Measurements from ENCODE around the gene SRXN1.

The SRXN1 gene

DNA sequence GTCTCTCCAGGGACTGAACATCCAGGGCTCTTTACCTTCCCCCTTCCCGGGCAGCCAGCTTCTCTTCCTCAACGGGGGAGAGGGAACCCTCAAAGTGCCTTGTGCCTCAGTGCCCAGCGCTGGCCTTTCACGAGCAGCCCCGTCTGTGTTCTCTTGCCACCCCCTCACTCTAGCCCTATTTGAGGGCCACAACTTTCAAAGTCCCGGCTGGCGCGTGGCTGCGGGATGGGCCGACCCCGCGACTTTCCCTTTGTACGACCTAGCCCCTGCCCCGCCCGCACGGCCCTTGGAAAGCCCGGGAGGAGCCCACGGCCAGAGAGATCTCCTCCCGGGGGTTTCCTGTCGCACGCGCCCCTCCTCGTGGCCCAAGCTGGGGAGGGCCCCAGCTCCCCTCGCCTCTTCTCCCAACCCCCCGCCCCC, 22.0 kb upstream of the SRXN1 start:
- no peak for DNase-seq

- DNase-seq, result no peak
Measured at GRCh38 chr20:673603-674001, 20.6 kb upstream of the SRXN1 start.

DNA sequence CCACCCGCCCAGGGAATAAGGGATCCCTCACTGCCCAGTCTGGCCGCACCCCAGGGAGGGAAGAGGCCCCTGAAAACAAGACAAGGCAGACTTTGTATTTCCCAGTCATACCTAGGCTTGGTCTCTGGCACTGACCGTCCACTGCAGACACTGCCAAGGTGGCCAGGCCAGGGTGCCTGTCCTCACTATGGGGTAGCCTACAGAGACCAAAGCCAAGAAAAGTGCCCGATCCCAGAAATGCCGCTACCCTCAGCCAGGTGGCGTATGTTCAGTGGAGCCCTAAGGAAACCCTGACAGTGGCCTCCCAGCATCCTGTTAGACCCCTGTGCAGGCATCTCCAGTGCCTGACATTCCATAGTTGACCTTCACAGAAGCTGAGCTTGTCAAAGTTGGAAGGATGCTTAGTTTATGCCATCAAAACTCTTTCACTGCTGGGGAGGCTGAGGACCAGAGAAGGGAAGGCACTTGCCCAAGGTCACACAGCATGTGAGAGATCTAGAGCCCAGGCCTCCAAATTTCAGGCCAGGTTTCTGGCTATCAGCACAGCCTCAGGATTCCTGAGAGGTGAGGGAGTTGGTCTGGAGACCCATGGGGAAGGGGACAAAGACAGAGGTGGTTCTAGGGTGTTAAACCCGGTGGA, 20.1 kb upstream of the SRXN1 start:
- DNase-seq, result no peak

GRCh38 chr20:671252-672030, 18.4 kb upstream of the SRXN1 start:
- no peak for DNase-seq

- no peak for DNase-seq
Measured at GRCh38 chr20:669573-669972, 16.6 kb upstream of the SRXN1 start.

DNA sequence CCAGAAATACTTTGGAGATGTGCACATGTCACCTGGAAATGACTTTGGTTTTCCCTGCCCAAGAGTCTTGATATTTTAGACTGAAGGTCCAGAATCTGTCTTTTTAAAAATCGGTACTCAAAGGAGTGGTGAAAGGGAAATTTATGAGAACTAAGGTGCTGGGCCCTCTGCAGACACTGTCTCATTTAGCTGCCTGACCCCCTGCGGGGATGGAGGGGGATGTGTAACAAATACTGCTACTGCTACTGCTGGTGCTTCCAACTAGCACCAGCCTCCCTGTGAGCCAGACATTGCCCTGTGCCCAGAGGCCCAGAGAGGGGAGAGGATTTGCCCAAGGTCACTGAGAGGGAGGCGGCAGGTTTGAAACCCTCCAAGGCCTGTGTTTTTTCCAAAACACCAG, 15.6 kb upstream of the SRXN1 start:
- no peak for DNase-seq

DNA sequence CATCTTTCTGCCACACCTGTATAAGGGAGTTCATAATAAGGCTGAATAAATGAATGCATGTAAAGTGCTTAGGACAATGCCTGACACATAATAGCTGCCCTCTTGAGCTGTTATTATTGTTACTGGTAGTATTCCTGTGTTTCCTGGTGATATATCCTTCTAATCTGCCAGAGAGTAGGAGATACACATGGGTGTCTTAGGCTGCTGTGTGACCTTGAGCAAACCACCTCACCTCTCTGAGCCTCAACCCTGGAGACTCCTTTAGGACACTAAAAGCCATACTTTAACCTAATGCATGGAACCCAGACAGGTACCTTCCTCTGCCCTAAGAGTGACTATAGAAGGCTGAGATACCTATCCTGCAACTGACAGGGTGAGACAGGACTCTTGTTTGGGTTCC, 15.1 kb upstream of the SRXN1 start:
- no peak for DNase-seq

DNA sequence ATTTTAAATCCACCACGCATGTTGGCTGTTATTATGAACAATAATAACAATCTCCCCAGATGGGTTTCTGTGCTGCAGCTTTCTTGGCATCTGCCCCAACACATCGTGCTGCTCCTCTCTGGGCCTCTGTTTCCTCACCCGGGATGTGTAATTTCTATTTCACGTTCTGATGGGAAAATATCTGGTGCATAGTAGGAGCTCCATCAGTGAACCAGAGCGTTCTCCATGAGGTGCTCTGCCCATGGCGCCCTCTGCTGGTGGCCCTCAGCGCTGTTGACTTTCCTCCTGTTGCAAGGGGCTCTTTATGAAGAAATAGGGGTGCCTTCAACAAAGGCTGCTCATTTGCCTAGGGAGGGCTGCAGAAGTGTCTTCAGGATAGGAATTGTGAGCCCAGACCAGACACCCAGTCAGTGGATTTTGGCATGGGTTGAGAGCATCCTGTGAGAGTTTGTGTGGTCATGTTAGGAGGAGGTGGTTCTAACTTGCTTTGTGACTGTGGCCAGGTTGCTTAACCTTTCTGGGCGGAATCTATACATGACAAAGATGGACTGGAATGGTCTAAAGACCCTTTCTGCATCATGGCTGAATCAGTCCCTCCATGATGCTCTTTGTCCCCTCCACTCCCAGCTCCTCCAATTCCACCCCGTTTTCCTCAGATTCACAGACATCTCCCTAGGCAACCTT, 14.5 kb upstream of the SRXN1 start:
- DNase-seq, result peak; percentile 42

DNA sequence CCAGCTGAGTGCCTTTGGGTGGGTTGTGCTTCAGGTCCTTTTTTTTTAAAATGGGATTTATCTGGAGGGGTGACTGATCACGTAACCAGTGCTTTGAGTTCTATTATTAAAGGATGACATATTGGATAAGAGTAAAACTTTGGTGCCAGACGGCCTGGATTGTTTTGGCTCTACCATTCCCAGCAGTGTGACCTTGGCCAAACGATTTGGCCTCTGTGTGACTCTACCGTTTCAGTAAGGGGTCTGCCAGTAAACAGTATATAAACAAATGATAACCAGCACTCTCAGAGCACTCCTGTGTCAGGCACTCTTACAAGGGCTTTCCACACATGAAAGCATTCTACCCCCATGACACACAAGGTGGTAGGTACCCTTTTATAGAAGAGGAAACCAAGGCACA, 13.9 kb upstream of the SRXN1 start:
- DNase-seq, result no peak

DNA sequence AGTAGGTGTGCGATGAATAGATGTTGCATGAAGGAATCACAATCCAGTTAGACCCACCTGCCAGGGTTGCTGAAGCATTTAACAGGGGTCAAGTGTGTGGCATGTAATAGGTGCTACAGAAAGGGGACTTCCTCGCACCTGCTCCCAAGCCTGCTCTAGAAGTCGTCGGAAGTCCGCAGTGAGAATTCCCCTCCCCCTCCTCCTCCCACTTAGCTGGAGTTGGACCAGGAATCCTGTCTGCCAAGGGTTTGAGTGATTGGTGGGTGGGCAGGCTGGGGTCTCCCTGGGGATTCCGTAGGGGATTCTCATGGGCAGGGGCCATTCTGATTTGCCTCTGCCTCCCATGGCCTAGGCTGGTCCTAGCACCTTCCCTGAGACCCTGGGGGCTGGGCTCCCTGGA, 12.3 kb upstream of the SRXN1 start:
- DNase-seq, result no peak

DNA sequence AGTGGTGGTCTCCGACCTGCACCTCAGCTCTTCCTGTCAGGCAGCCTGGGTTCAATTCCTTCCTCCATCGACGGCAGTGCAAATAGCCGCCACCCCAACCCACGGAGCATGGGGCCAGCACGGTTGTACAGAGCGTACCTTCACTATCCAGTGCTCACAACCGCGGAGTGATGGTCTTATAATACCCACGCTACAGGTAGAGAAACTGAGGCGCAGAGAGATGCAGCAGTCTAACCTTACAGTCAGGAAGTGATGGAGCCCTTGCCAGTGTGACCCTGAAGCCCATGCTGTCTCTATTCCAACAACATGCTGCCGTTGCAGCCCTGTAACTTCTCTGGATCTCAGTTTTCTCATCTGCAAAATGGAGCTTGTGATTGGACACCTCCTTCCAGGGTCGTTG, 11.6 kb upstream of the SRXN1 start:
- no peak for DNase-seq

DNA sequence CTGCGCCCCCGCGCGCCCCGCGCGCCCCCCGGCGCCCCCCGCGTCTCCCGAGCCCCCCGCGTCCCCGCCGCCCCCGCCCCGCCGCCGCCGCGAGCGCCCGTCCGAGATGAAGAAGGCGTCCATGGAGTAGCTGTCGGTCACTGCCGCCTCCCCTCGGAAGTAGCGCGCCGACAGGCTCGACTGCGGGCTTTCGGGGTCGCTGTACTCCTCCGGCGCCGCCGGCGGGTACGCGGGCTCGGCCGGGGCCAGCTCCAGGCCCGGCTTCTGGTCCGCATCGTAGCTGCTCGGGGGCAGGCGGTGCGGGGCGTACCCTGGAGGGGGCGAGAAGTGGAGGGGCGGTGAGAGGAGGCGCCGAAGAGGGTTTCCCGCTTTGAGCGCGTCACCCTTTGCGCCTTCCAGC, 11.2 kb upstream of the SRXN1 start:
- DNase-seq, result no peak

DNA sequence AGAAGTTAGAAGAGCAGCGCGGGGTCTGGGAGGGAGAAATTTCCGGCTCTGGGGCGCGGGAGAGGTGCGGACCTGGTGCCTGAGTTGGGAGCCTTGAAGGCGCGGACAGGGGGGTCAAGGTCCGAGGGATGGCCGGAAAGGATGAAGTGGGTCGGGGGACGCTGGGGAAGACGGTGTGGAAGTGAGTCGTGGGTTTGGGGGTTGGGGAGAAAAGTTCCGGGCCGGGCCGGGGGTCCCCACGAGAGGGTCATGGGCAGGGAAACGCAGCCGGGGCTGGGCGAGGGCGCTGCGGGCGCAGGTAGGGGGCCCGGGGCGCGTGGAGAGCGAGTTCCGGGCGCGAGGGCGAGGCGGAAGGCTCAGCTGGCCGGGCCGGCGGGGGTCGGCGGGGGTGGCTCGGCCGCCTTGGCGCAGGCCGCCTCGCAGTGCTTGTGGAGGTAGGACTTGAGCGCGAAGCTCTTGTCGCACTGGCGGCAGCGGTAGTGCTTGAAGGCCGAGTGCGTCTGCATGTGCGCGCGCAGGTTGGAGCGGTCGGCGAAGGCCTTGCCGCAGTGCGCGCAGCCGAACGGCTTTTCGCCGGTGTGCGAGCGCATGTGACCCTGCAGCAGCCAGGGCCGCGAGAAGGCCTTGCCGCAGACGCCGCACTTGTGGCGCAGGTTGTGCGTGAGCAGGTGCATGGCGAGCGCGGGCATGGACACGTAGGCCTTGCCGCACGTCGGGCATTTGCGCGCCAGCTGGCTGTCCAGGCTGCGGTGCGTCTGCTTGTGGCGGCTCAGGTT, 10.5 kb upstream of the SRXN1 start:
- no peak for DNase-seq

DNA sequence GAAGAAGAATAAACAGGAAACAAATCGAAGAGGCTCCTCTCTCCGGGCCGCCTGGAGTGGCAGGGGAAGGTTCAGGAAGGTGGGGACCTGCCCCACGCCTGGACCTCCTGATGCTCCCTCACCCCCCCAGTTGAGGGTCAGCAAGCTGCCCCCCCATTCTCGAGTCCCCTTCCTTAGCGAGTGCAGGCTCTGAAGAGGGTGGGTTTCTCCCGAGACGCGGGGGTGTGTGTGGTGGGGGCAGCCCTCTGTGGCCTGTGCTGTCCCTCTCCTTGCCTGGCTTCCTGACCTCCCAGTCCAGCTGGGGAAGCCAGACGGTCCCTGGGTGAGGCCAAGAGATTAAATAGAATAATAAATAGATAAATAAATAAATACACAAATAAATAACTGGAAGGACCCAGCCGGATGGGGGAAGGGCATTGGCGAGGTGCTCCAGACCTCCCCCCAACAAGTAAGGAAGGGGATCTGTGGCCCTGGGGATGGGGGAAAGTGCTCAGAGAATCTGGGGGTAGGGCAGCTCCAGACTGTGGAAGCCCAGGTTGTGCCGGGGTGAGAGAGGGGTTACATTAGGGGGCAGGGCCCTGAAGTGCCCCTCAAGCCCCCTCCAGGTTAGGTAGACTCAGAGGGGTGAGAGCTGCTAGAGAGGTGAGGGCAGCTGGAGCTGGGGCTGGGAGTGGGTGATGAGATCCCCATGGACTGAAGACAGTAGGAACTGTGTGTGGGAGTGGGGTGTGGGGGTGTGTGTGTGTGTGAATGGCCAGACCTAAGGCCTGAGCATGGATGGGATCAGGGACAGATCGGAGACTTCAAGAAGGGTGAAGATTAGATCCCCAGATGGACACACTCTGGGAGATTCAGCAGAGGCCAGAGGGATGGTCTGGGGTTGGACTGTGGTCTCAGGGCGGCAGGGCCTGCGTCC, 9.5 kb upstream of the SRXN1 start:
- no peak for DNase-seq

DNA sequence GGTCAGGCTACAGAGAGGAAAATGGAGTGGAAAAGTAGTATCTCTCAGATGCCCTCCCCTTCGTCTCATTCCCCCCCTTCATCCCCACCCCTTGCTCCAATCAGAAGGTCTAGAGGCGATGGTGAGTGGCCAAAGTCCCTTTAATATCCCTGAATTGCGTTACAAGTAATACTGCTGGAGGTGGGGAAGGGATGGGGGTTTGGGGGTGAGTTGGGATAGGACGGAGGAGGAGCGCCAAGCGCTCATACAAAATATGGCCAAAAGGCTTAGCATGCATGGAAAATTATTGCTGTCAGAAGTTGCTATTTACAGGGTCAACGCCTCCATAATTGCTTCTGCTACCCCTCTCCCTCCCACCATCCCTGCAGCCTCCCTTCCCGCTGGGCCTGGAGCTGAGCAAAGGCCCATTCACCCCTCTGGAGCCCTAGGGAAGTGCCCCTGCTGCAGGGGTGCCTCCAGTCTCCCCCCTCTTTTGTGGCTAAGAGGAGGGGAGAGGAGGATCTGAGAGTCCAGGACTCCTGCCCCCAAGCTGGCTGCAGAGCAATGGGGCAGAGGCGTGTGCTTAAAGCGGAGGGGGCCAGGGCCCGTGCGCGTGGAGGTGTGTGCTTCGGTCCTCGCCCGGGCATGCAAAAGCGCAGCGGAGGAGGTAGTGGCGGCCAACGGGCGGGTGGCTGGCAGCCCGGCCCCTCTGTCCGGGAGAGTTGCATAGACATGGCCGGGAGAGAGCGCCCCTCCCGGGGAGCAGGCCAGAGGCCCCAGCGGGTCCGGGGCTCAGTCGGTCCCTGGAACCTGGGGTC, 8.7 kb upstream of the SRXN1 start:
- no peak for DNase-seq

DNA sequence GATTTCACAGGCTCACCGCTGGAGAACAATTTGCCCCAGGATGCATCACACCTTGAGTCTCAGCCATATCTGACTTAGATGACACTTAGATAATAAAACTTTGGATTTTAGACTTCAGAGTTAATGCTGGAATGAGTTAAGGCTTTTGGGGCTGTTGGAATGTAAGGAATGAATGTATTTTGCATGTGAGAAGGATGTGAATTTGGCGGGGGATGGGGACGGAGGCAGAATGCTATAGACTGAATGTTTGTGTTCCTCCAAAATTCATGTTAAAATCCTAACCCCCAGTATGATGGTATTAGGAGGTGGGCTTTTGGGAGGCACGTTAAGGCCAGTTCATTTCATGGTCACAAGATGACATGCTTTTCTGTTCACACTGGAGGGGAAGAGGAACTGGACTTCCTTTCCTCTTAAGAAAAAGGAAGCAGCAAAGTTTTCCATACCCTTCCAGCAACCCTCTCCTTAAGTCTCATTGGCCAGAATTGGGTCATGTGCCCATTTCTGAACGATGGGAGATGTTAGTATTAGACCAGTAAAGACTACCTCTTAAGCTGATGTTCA, 5.8 kb upstream of the SRXN1 start:
- DNase-seq, result no peak

DNA sequence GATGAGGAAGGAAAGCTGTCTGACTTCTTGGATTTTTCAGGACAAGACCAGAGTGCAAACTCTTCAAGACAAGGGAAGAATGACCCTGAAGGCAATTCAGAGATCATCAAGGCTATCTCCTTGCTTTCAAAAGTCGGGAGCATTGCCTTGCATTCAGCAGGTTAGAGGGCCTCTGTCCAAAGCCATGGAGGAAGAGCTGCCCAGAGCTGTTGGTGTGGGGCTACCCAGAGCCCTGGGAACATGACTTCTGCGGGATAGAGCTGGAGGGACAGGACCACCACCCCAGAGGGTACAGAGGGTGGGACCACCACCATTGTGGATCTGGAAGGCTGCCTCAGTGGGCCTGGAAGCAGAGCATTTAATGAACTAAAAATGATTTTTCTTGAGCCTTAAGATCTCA, 5.2 kb upstream of the SRXN1 start:
- DNase-seq, result no peak

GRCh38 chr20:655726-656624, 3.0 kb upstream of the SRXN1 start:
- DNase-seq, result no peak

GRCh38 chr20:654417-654750, 1.4 kb upstream of the SRXN1 start:
- no peak for DNase-seq

Measured in CD4-positive, alpha-beta T cell treated with Interferon gamma for 1 hour (primary cell).